HG02884 (cell line): ENCODE measurements around the gene CA10.

ENCODE experiments used
- ATAC-seq: cut with Tn5 transposase; IDR thresholded peaks from one replicate; pipeline ENCODE4 v1.9.1; 2021; ENCODE audit warnings: mild to moderate bottlenecking, moderate library complexity; ENCODE audit not compliant: unreplicated experiment

The CA10 gene

GRCh38 chr17:51661403-51661802 is 497.1 kb downstream of the CA10 start:
- no peak for ATAC-seq

GRCh38 chr17:51660266-51660665 is 498.2 kb downstream of the CA10 start:
- ATAC-seq, result no peak

- ATAC-seq, result no peak
These were observed 501.3 kb downstream of the CA10 start for GRCh38 chr17:51657224-51657623.

GRCh38 chr17:51653878-51654277 is 504.6 kb downstream of the CA10 start:
- no peak for ATAC-seq

- ATAC-seq, result no peak
These were observed 506.0 kb downstream of the CA10 start for GRCh38 chr17:51652529-51652928.

- no peak for ATAC-seq
These were observed 506.8 kb downstream of the CA10 start for GRCh38 chr17:51651513-51652298.

- no peak for ATAC-seq
These were observed 507.7 kb downstream of the CA10 start for GRCh38 chr17:51650772-51651171.

GRCh38 chr17:51650202-51650601 is 508.3 kb downstream of the CA10 start:
- ATAC-seq, result no peak

- no peak for ATAC-seq
These were observed 510.7 kb downstream of the CA10 start for GRCh38 chr17:51647826-51648225.

GRCh38 chr17:51647067-51647466 is 511.4 kb downstream of the CA10 start:
- ATAC-seq, result no peak

GRCh38 chr17:51646539-51646938 is 512.0 kb downstream of the CA10 start:
- ATAC-seq, result no peak

GRCh38 chr17:51645056-51645455 is 513.5 kb downstream of the CA10 start:
- ATAC-seq, result no peak

GRCh38 chr17:51643702-51644490 is 514.6 kb downstream of the CA10 start:
- ATAC-seq, result no peak

GRCh38 chr17:51642029-51642428 is 516.5 kb downstream of the CA10 start:
- no peak for ATAC-seq

- ATAC-seq, result no peak
These were observed 518.3 kb downstream of the CA10 start for GRCh38 chr17:51640108-51640622.

- no peak for ATAC-seq
These were observed 519.5 kb downstream of the CA10 start for GRCh38 chr17:51638971-51639370.

- no peak for ATAC-seq
These were observed 522.2 kb downstream of the CA10 start for GRCh38 chr17:51636291-51636690.

- no peak for ATAC-seq
These were observed 528.3 kb downstream of the CA10 start for GRCh38 chr17:51630101-51630671.

- no peak for ATAC-seq
These were observed 529.3 kb downstream of the CA10 start for GRCh38 chr17:51629232-51629631.

- ATAC-seq, result no peak
These were observed 530.7 kb downstream of the CA10 start for GRCh38 chr17:51627779-51628178.

- no peak for ATAC-seq
These were observed 540.0 kb downstream of the CA10 start for GRCh38 chr17:51618476-51618875.

- ATAC-seq, result no peak
These were observed 540.5 kb downstream of the CA10 start for GRCh38 chr17:51617986-51618385.
